Islet precursor cell (in vitro differentiated cells): Measurements from ENCODE around the gene CDC7.
A peak's percentile ranks its signal among the peaks of the same experiment; 100 is the strongest.

Experiments
- DNase-seq: peaks from one replicate; pipeline ENCODE4 v3.0.0-alpha.2; 2018

CDC7 gene

DNA sequence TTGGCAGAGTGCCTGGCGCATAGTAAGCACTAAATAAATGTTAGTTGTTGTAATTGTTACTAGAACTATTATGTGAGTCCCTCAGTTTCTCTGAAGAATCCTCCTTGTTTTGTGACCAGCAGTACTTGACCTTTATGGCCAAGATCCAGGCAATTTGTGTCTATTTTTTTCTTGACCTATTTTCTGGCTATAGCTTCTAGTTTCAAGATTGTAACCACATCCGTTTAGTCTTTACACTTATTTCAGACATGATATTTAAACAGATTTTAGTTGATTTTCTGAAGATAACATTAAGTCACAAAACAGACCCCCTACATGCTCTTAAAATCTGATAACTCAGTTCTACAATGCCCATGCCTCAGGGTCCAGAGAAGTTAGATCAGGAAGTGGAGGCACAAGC lies 50.3 kb downstream of the CDC7 start:
- DNase-seq: no peak

DNA sequence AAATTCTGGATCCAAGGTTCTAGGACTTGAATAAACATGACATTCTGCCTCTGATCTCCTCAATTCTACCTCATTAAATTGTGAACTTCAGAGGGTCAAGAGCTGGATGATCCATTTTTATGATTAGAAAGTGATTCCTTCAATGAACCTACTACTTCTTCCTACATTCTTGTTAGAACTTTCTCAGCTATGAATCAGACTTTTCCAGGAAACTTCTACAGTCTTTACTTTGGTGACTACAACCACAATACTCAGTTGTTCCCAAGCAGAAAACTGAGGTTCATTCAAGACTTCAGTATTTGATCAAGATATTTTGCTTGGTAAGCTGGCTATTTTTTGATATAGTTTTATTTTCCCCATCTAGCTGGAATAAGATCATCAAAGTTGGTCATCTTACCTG lies 51.4 kb downstream of the CDC7 start:
- DNase-seq: no peak

- DNase-seq: no peak
Observed at GRCh38 chr1:91552596-91552995, 51.9 kb downstream of the CDC7 start.

GRCh38 chr1:91553177-91553591 lies 52.5 kb downstream of the CDC7 start:
- DNase-seq: no peak

- DNase-seq: no peak
Observed at GRCh38 chr1:91555074-91555730, 54.6 kb downstream of the CDC7 start.

DNA sequence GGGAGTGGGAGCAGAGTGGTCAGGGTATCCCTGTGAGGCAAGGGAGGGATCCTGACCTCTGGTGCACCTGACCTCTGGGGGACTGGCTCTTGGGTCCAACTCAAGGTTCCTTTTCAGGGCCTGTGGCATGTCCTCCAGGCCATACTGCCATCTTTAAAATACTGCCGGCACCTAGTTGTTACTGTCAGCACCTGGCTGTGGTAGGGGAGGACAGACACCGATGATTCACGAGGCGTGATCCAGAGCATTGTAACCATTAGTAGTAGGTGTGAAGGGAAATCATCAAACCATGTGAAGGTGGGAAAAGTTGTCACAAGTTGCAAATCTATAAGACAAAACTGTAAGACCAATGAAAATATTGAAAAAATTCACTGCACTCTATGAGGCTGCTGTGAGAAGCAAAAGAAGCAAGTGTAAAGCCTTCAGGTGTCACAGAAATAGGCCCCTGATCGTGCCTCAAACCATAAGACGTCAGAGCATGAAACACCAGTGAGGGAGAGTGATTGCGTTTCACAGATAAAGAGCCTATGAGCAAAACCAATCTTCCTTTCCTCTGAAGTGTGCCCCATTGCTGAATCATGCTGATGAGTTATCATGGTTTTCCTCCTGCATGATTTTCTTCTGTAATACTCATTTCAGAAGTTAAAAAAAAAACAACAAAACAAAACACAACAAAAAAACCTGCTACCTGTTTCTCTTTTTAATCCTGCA lies 55.3 kb downstream of the CDC7 start:
- no peak for DNase-seq

DNA sequence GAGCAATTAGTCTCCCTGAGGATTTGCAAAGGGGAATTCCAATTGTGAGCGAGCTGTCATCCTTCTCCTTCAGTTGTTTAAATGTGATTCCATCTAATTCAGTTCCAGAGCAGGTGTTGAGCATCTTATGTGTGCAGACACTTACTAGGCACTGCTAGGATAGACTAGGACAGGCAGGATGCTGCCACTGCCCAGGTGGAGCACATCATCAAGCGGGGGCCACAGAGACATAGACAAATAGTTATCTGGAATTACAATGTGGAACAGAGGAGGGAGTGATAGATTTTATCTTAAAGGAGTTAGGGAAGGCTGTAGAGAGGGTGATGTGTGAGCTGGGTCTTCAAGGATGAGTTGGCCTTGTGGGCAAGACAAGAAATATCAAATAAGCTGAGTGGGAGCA lies 55.9 kb downstream of the CDC7 start:
- no peak for DNase-seq

- DNase-seq: peak; percentile 66
Observed at GRCh38 chr1:91557039-91557690, 56.5 kb downstream of the CDC7 start.

GRCh38 chr1:91557826-91558225 lies 57.2 kb downstream of the CDC7 start:
- no peak for DNase-seq

DNA sequence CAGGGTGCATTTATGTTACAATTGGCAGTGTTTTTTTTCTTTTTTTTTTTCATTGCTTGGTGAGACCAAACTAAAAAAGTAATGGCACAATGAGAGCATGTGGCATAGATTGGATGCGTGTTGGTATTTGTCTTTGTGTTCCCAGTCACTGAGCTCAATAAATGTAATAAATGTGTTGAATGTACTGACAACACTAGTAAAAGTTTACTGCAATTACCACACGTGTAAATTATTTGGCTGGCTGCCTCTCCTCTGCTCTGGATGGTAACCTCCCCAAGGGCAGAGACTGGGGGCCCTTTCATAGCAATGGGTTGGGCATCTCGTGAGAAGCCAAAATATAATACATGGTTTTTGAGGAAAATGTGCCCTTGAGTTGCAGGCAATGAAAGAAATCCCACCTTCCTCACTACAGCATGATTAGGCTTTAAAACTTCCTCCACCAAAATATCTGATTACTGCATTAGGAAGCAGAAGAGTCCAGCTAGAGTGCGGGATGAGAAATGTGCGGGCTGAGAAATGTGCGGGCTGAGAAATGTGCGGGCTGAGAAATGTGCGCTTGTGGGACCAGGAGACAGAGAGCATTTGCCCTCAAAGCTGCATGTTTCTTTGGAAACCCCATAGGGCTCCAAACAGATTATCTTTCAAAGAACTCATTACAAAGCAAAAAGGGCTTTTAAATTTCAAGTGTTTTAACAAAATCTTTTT lies 58.5 kb downstream of the CDC7 start:
- no peak for DNase-seq

- no peak for DNase-seq
Observed at GRCh38 chr1:91559838-91560565, 59.4 kb downstream of the CDC7 start.

- no peak for DNase-seq
Observed at GRCh38 chr1:91564888-91565701, 64.4 kb downstream of the CDC7 start.

GRCh38 chr1:91567583-91567982 lies 66.9 kb downstream of the CDC7 start:
- DNase-seq: no peak

GRCh38 chr1:91568261-91568660 lies 67.6 kb downstream of the CDC7 start:
- no peak for DNase-seq

- DNase-seq: peak; percentile 63
Observed at GRCh38 chr1:91569411-91570119, 68.9 kb downstream of the CDC7 start.

DNA sequence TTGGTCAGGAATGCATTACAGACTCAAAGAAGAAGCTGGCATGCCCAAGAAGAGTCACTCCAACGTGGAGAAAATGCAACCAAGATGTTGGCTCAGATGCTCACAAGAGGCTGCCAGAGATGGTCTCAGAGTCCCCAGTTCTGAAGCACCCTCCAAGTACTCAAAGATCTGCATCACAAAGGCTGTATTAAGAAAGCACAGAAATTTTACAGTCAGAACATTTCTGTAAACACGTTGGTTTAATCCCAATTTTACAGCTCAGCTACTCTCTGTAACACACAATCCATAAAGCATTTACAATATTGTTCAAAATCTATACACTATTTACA lies 69.4 kb downstream of the CDC7 start:
- no peak for DNase-seq

DNA sequence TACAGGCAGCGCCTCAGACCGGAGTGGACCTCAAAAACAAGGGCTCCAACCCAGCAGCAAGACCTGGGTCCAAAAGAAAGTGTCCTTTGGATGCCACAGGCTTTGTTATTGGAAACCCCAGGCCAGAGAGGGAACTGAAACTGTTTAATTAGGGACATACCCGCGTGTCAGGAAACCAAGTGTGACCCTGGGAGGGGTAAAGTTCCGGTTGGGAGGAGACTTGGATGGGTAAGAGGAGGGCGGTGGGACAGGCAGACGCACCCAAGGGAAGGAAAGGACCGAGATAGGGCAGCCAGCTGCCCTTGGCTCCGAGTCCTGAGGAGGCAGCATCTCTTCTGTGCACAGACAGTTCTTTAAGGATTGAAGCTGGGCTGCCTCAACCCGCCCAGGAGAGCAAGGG lies 71.4 kb downstream of the CDC7 start:
- no peak for DNase-seq
